NCI-H526 (cell line): ENCODE results near the gene B3GLCT.
"Not testable (repeated sequence)": the region's sequence is repeated elsewhere in the genome, so short reads cannot be mapped to it uniquely, and the experiment has no call there.

ENCODE experiments used
- DNase-seq, 2 experiments: peaks; one replicate each; lab custom pipeline; 2025; lab: John Stamatoyannopoulos, UW

B3GLCT gene

DNA sequence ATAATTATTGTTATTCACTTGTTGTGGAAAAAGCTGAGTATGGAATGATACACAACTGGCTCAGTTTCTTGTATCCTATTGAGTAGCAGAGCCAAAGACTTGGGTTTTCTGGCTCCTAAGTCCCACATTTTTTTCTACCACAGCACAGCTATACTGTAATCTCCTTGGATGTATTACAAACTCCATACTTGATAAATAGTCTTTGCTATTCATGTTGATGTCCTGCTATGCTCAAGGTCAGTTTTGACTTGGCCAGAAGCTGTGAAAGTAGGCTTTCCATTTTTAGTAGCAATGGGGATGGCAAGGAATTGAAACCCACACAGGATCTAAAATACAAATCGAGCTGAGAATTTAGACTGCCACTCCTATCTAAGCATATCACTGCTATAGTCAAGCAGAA lies 79.1 kb downstream of the B3GLCT start:
- no peak for DNase-seq

- no peak for DNase-seq
Measured at GRCh38 chr13:31282741-31283455, 83.1 kb downstream of the B3GLCT start.

- DNase-seq: no peak
Measured at GRCh38 chr13:31286930-31287329, 87.2 kb downstream of the B3GLCT start.

DNA sequence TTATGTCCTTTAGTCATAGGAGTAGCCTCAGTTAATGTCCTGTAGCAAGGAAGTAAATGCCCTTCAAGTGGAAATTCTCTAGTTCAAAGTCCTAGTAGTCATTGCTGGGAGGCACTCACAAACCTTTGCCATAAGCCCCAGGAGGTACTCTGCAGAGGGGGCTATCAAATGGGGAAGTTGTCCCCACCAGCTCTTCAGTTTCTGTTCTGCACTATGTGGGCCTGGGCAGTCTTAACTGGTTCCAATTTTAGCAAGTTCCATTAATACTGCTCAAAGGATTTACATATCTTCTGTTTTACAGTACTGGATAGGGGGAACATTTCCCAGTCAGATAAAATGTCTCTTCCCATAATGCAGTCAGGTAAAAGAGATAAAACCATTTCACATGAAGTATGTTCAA lies 101.3 kb downstream of the B3GLCT start:
- no peak for DNase-seq

- DNase-seq: no peak
Measured at GRCh38 chr13:31310356-31310755, 110.6 kb downstream of the B3GLCT start.

DNA sequence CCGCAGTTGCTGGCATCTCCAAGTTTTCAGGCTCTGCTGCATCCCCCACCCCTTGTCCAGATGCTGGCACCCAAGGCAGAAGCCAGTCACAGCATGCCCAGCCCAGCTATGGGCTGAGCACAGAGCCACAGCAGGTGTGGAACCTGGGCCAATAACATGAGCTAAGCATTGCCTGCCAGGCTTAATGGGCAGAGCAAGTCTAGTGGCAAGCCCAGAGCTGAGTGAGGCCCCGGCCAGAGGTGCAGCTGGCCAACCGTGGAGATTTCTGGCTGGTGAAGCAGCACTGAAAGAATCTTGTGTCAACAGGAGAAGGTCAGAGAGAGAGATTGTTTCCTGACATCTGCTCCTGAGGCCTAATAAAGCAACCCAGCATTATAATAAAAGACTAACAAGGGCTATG lies 111.0 kb downstream of the B3GLCT start:
- DNase-seq: no peak

DNA sequence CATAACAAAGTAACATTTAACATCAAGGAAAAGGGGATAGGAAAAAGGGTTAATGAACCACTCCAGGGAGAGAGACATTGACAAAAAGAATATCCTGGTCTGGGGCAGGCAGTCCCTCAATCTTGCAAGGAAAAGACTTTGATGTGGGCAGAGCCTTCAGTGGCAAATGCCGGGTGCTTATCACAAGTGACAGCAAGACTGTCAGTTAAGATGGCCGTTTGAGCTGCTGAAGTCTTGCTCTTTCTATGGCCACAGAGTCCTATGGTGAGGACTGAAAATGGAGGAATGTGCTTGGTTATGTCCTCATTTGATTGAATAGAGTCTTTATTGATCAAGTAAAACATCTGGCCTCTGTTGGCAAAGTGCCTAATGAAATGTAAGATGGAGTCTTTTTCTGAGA lies 112.1 kb downstream of the B3GLCT start:
- DNase-seq: no peak

- DNase-seq: no peak
Measured at GRCh38 chr13:31314961-31315360, 115.2 kb downstream of the B3GLCT start.

- no peak for DNase-seq
Measured at GRCh38 chr13:31320946-31321345, 121.2 kb downstream of the B3GLCT start.

- no peak for DNase-seq
Measured at GRCh38 chr13:31321457-31321856, 121.7 kb downstream of the B3GLCT start.

DNA sequence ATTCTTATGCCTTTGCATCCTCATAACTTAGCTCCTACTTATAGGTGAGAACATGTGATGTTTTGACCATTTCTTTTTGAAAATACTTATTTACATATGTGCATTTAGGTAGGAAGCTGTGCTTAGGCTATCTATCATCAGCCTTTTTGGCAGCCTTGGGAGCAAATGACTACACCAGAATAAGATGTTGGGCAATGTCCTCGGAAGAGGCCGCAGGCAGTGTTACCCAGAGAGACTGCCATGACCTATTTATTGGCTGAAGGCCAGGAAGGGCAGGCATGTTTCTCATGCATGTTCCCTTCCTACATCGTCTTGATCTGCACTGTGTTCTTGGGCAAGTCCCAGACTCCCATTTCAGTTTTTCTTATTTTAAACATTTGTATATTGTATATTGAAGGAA lies 122.3 kb downstream of the B3GLCT start:
- no peak for DNase-seq

GRCh38 chr13:31322702-31323405 lies 123.1 kb downstream of the B3GLCT start:
- DNase-seq: no peak

DNA sequence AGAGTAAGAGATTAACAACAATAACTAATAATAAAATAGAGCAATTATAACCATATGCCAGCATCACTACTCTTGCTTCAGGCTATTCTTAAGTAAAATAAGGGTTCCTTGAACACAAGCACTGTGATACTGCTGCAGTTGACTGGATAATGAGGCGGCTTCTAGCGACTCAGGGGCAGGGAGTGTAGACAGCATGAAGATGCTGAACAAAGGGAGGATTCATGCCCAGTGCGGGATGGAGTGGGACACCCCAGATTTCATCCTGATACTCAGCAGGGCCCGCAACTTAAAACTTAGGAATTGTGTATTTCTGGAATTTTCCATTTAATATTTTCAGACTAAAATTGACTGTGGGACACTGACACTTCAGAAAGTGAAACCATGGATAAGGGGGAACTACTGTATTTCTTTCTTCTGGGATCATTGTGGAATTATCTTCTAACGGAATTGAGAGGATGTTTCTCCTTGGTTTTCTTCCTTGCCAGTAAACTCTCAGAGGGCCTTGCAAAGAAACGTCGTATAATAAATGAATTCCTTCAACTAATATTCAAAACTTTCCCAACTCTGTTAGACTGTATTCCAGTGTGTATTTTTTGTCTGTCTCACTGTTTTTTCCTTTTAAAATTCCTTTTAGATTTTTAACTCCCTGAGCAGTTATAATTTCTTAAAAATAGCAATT lies 127.5 kb downstream of the B3GLCT start:
- DNase-seq: no peak

DNA sequence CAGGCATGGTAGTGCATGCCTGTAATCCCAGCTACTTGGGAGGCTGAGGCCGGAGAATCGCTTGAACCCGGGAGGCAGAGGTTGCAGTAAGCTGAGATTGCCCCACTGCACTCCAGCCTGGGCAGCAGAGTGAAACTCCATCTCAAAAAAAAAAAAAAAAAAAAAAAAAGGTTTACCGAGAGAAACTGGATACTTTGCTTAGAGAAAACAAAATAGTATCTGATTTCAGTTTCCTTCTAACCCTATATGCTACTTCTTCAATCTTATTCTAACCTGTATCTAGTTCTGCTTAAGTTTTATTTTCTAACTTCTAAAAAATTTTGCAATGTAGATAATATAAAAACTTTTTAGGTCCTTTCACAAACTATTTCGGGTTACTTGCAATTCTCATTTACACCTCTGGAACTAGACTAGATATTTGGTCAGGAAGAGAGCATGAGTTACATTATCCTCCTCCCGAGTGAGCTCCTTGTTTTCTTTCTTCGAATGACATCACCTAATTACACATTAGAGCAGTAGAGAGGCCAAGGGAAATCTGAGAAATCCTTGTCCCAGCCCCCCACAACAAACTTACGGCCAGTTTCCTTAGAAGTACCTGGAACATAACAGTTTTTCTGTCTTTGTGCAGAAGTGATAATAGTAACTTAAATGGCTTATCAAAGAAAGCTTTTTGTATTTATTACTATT lies 128.9 kb downstream of the B3GLCT start:
- DNase-seq: no peak

DNA sequence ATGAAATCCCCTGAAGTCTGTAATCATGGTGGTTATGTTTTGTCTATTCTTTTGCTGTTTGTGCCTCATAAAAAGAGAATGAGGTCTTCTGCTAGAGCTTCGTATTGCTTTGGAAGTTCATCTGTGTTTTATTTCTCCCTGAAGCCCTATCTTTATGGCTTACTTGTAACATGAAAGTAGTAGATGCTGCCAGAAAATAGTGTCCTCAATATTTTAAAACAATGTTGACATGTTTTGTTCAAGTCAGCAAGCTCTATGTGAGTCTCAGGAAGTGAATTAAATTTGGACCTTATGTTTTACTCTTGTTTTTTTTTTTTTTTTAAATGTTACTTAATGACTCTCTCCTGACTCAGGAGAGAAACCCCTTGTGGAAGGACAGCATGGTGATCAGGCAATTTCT lies 130.5 kb downstream of the B3GLCT start:
- DNase-seq: no peak

GRCh38 chr13:31331068-31331467 lies 131.3 kb downstream of the B3GLCT start:
- no peak for DNase-seq

DNA sequence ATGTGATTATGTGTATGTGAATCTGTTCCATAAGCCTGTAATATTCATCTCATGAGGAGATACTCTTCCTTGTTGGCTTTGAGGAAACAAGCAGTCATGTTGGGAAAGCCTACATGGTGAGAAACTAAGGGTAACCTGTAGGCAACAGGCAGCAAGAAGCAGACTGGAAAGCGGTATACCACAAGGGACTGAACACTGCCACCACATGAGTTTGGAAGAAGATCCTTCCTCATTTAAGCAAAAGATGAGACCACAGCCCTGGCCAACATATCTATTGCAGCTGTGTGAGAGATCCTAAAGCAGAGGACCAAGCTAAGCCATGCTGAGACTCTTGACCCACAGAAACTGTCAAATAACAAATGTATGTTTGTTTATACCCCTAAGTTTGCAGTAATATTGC lies 134.8 kb downstream of the B3GLCT start:
- DNase-seq: no peak

GRCh38 chr13:31334994-31335557 lies 135.3 kb downstream of the B3GLCT start:
- peak in 1 of 2 experiments; percentile 27 for DNase-seq

GRCh38 chr13:31339616-31340015 lies 139.8 kb downstream of the B3GLCT start:
- not testable (repeated sequence) for DNase-seq

DNA sequence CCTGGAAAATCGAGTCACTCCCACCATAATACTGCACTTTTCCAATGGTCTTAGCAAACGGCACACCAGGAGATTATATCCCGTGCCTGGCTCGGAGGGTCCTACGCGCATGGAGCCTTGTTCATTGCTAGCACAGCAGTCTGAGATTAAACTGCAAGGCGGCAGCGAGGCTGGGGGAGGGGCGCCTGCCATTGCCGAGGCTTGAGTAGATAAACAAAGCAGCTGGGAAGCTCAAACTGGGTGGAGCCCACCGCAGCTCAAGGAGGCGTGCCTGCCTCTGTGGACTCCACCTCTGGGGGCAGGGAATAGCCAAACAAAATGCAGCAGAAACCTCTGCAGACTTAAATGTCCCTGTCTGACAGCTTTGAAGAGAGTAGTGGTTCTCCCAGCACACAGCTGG lies 141.1 kb downstream of the B3GLCT start:
- DNase-seq: not testable (repeated sequence)

DNA sequence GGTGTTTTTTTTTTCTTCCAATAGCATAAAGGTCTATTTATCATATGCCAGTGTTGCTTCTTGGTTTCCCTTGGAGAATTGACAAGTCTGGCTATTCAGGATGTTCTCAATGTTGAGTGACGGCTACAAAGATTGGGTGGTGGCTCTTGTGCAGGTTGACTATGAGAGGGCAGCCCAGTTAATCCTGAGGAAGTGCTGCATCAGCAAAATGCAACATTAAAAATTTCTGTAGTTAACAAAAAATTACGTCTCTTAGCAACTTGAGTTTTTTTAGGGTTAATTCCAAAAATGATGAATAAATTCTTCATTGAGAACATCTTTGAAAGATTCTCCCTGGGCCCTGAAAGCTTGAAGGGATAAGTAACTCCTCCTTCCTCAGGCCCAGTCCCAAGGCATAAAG lies 147.1 kb downstream of the B3GLCT start:
- DNase-seq: no peak

GRCh38 chr13:31349156-31349555 lies 149.4 kb downstream of the B3GLCT start:
- no peak for DNase-seq
